K562 (cell line): ENCODE measurements around the gene TTL. TPM values are rescaled to one million over a fixed set of nuclear protein-coding genes. Genes with fewer than 3 reads are reported as not detected.
A peak's percentile ranks its signal among the peaks of the same experiment; 100 is the strongest.

ENCODE experiments used
- ATAC-seq: fragments of 200-7000 bp; cut with Tn5 transposase; 3 replicates; pipeline ENCODE4 v1.9.1; 2020; ENCODE audit warnings: moderate library complexity
- BruUV-seq: library from RNA; stranded (reverse); fragments of 400-500 nt; replicated peaks from 2 replicates; lab custom pipeline; 2021; lab: Mats Ljungman, UMichigan
- CTCF ChIA-PET: fragments of 300-600 bp; formaldehyde crosslinking; extraction: SDS; loops from one replicate; lab custom pipeline; 2021; ENCODE audit warnings: low intra/inter-chr PET ratio; lab: Yijun Ruan, JAX
- POLR2A ChIA-PET: fragments of 300-600, 350-650 bp; sonication (Branson Sonifier 250); formaldehyde crosslinking; extraction: SDS; loops from one replicate; lab custom pipeline; 2021; ENCODE audit warnings: antibody characterized with exemption, inconsistent platforms; lab: Yijun Ruan, JAX
- DNase-seq, 4 experiments: peaks; one replicate each; pipeline versions ENCODE4 v3.0.0 to v3.0.0-alpha.2; 2011 to 2018; ENCODE audit warnings: low spot score in 3 of 4, mixed read lengths in 3 of 4; ENCODE audit errors: extremely low read depth in 1 of 4
- FAIRE-seq: peaks from 2 replicates; lab custom pipeline; 2011; peaks lifted over from hg19 to GRCh38; lab: Jason Lieb, UNC
- H2AFZ ChIP-seq: 2 replicates; pipeline ENCODE4 v1.6.0; 2011; ENCODE audit warnings: low read depth, low read length, control low read depth, inconsistent platforms
- H3K27ac ChIP-seq: fragments of 200-600 bp; 3 replicates; pipeline ENCODE4 v1.8.0; 2011; ENCODE audit warnings: low read depth, mild to moderate bottlenecking, control low read depth, inconsistent platforms, low read length, moderate library complexity, mixed read lengths; ENCODE audit errors: extremely low read depth
- H3K27me3 ChIP-seq, 2 experiments: fragments of 300-600 bp in 1 of 2; 2 replicates in 1 of 2; 3 replicates in 1 of 2; pipeline versions ENCODE4 v1.6.0 to v1.8.0; 2011; ENCODE audit warnings: inconsistent platforms in 2 of 2, low read length in 2 of 2, mild to moderate bottlenecking in 1 of 2, mixed read lengths in 1 of 2, moderate library complexity in 1 of 2; ENCODE audit not compliant: control insufficient read depth in 2 of 2, insufficient read depth in 2 of 2
- H3K36me3 ChIP-seq: fragments of 300-600 bp; 3 replicates; pipeline ENCODE4 v1.8.0; 2011; ENCODE audit warnings: mild to moderate bottlenecking, low read length, inconsistent platforms; ENCODE audit not compliant: control insufficient read depth, insufficient read depth
- H3K4me1 ChIP-seq, 2 experiments: fragments of 200-600 bp in 1 of 2; replicated peaks in 1 of 2; 2 replicates in 1 of 2; 3 replicates in 1 of 2; pipeline versions ENCODE4 v1.5.1 to v1.8.0; 2011; ENCODE audit warnings: inconsistent platforms in 2 of 2, low read length in 2 of 2, mild to moderate bottlenecking in 1 of 2, mixed read lengths in 1 of 2, moderate library complexity in 1 of 2; ENCODE audit not compliant: control insufficient read depth in 2 of 2, insufficient read depth in 2 of 2
- H3K4me2 ChIP-seq: 2 replicates; pipeline ENCODE4 v1.6.1; 2011; ENCODE audit warnings: low read length, control low read depth, inconsistent platforms, mixed read lengths; ENCODE audit not compliant: insufficient read depth
- H3K4me3 ChIP-seq: fragments of 200-600 bp; sonication (generic), shearing (Covaris generic); 2 replicates; pipeline ENCODE4 v1.5.1; 2016; ENCODE audit warnings: control low read depth, inconsistent platforms
- H3K79me2 ChIP-seq: fragments of 200-600 bp; 3 replicates; pipeline ENCODE4 v1.8.0; 2011; ENCODE audit warnings: low read length, inconsistent platforms; ENCODE audit not compliant: control insufficient read depth, insufficient read depth
- H3K9ac ChIP-seq, 2 experiments: 2 replicates each; pipeline versions ENCODE4 v1.6.0 to v1.6.1; 2011; ENCODE audit warnings: low read depth in 2 of 2, low read length in 2 of 2, control low read depth in 1 of 2, inconsistent platforms in 1 of 2, mild to moderate bottlenecking in 1 of 2, mixed read lengths in 1 of 2; ENCODE audit not compliant: insufficient read depth in 1 of 2
- H3K9me1 ChIP-seq: one replicate; pipeline ENCODE4 v1.6.0; 2011; ENCODE audit warnings: inconsistent platforms, mild to moderate bottlenecking, low read length, moderate library complexity; ENCODE audit not compliant: control insufficient read depth, insufficient read depth
- H3K9me3 ChIP-seq: replicated peaks from 2 replicates; pipeline ENCODE4 v1.5.1; 2011; ENCODE audit warnings: low read depth, low read length, inconsistent platforms; ENCODE audit not compliant: control insufficient read depth, insufficient read depth
- H4K20me1 ChIP-seq: replicated peaks from 2 replicates; pipeline ENCODE4 v1.6.1; 2011; ENCODE audit warnings: low read length, inconsistent platforms, mixed read lengths; ENCODE audit not compliant: control insufficient read depth, insufficient read depth
- CHD1 ChIP-seq: fragments of 200-600 bp; sonication (generic); IDR thresholded peaks from one replicate; pipeline ENCODE4 v1.6.1; 2012; ENCODE audit warnings: mild to moderate bottlenecking, moderate library complexity, low read length, inconsistent platforms
- E2F3 ChIP-seq: fragments of 250-450 bp; sonication (Bioruptor Pico); IDR thresholded peaks from 2 replicates; pipeline ENCODE4 v1.4.0; 2020; ENCODE audit warnings: mild to moderate bottlenecking
- FOXA3 ChIP-seq, 2 experiments: fragments of 450-650 bp in 1 of 2; sonication (generic) in 1 of 2; formaldehyde crosslinking; IDR thresholded peaks in 1 of 2; conservative IDR thresholded peaks in 1 of 2; 2 replicates each; pipeline versions ENCODE4 v1.4.0 to v1.8.0; 2020 to 2022; ENCODE audit warnings: mild to moderate bottlenecking in 2 of 2, missing genetic modification reagents in 1 of 2
- HES1 ChIP-seq: fragments of 450-650 bp; IDR thresholded peaks from 2 replicates; pipeline ENCODE4 v1.6.1; 2016; ENCODE audit warnings: low read depth, mild to moderate bottlenecking, moderate library complexity
- KDM1A ChIP-seq, 2 experiments: fragments of 450-650 bp; IDR thresholded peaks; 2 replicates each; pipeline ENCODE4 v1.6.1; 2016; ENCODE audit warnings: mild to moderate bottlenecking in 2 of 2
- KDM2B ChIP-seq: fragments of 250-450 bp; sonication (Bioruptor Pico); IDR thresholded peaks from 2 replicates; pipeline ENCODE4 v1.8.0; 2021; ENCODE audit warnings: mild to moderate bottlenecking, moderate library complexity
- KDM5B ChIP-seq: fragments of 200-600 bp; sonication (generic); IDR thresholded peaks from 2 replicates; pipeline ENCODE4 v1.6.1; 2012; ENCODE audit warnings: low read depth, mild to moderate bottlenecking, moderate library complexity, low read length, control low read depth, inconsistent platforms; ENCODE audit not compliant: insufficient replicate concordance
- MAZ ChIP-seq, 2 experiments: fragments of 450-650 bp in 1 of 2; sonication (generic) in 1 of 2; formaldehyde crosslinking; IDR thresholded peaks in 1 of 2; conservative IDR thresholded peaks in 1 of 2; 2 replicates each; pipeline versions ENCODE4 v1.4.0 to v1.5.0; 2020; ENCODE audit warnings: mild to moderate bottlenecking in 1 of 2, missing genetic modification reagents in 1 of 2
- MITF ChIP-seq: IDR thresholded peaks from 2 replicates; pipeline ENCODE4 v1.6.1; 2014; ENCODE audit warnings: antibody characterized with exemption
- MTA1 ChIP-seq: fragments of 450-650 bp; IDR thresholded peaks from 2 replicates; pipeline ENCODE4 v1.6.1; 2017; ENCODE audit warnings: borderline replicate concordance
- PRMT5 ChIP-seq: sonication (generic); formaldehyde crosslinking; IDR thresholded peaks from 2 replicates; pipeline ENCODE4 v1.5.0; 2020; ENCODE audit warnings: missing genetic modification reagents
- RBM22 ChIP-seq: fragments of 200-400 bp; formaldehyde crosslinking; IDR thresholded peaks from 2 replicates; pipeline ENCODE4 v1.6.1; 2018; ENCODE audit warnings: low read length, low read depth; ENCODE audit not compliant: poor library complexity, severe bottlenecking
- TAF7 ChIP-seq: fragments of 450-650 bp; IDR thresholded peaks from 2 replicates; pipeline ENCODE4 v1.6.1; 2016; ENCODE audit warnings: missing genetic modification characterization, missing compliant biosample characterization
- TARDBP ChIP-seq: fragments of 450-650 bp; IDR thresholded peaks from 2 replicates; pipeline ENCODE4 v1.6.1; 2016
- TBP ChIP-seq: optimal IDR thresholded peaks from 2 replicates; pipeline ENCODE3; 2011; ENCODE audit warnings: low read depth, low read length, improper control_type of control experiment
- TOE1 ChIP-seq, 2 experiments: fragments of 450-650 bp in 1 of 2; sonication (generic) in 1 of 2; formaldehyde crosslinking in 1 of 2; IDR thresholded peaks; 2 replicates each; pipeline versions ENCODE4 v1.7.1 to v1.8.0; 2016 to 2022; ENCODE audit warnings: borderline replicate concordance in 2 of 2, mild to moderate bottlenecking in 2 of 2, antibody characterized with exemption in 1 of 2, inconsistent platforms in 1 of 2, low read depth in 1 of 2, missing genetic modification reagents in 1 of 2, moderate library complexity in 1 of 2
- ZBTB7A ChIP-seq: IDR thresholded peaks from 2 replicates; pipeline ENCODE4 v1.6.1; 2011; ENCODE audit warnings: low read depth, mild to moderate bottlenecking, low read length, moderate library complexity, borderline replicate concordance; ENCODE audit not compliant: control insufficient read depth
- ZFP36 ChIP-seq: fragments of 150-350 bp; IDR thresholded peaks from 2 replicates; pipeline ENCODE4 v1.6.1; 2018; ENCODE audit warnings: low read length, low read depth; ENCODE audit not compliant: partially characterized antibody
- ZNF165 ChIP-seq: fragments of 250-450 bp; sonication (Bioruptor Pico); IDR thresholded peaks from 2 replicates; pipeline ENCODE4 v1.4.0; 2020; ENCODE audit warnings: borderline replicate concordance
- ZNF75A ChIP-seq: fragments of 450-650 bp; formaldehyde crosslinking; IDR thresholded peaks from 2 replicates; pipeline ENCODE4 v1.4.0; 2020; ENCODE audit warnings: mild to moderate bottlenecking
- WGBS: fragments of 100-300 bp; shearing (Covaris generic); methylation state at CpG from one replicate; pipeline ENCODE4 v1.1.6; 2016; ENCODE audit warnings: low coverage, mixed read lengths; ENCODE audit not compliant: insufficient coverage; ENCODE audit errors: missing lambda C conversion rate; 5-methylcytosine and 5-hydroxymethylcytosine counted together
- in situ Hi-C: fragments of 300-500 bp; cut with MboI; formaldehyde crosslinking; loops from 4 replicates; pipeline ENCODE4 v1.15.0; 2018; ENCODE audit warnings: inconsistent platforms, mixed read lengths
- intact Hi-C: fragments of 100-400 bp; cut with micrococcal nuclease; formaldehyde crosslinking; loops from 2 replicates; pipeline ENCODE4 v1.14.2; 2022
- polyA plus RNA-seq, 8 experiments: library from polyadenylated mRNA; depleted of rRNA in 4 of 8; stranded (reverse) in 5 of 8; unstranded in 3 of 8; fragments of >200 nt; fragmentation: Nextera tagmentation in 2 of 8; fragmentation: Illumina TruSeq in 1 of 8; extraction: Ambion mirVana in 2 of 8; extraction: Trizol in 1 of 8; gene quantifications; 2 replicates each; pipeline versions ENCODE4 v1.2.1 to v1.2.3, GENCODE V29; 2011 to 2014; ENCODE audit warnings: inconsistent platforms in 1 of 8, missing spikeins in 1 of 8
- total RNA-seq, 7 experiments: library from RNA; depleted of rRNA in 6 of 7; stranded (reverse); fragments of >200 nt in 6 of 7; fragmentation: Illumina TruSeq in 2 of 7; extraction: Trizol in 2 of 7; gene quantifications; 2 replicates each; pipeline versions ENCODE4 v1.2.1 to v1.2.3, GENCODE V29; 2011 to 2021; ENCODE audit warnings: low replicate concordance in 1 of 7

The TTL gene
- total and polyA plus RNA-seq, 9 of the 15 experiments (the other 6 are each of a cell fraction or from before 2014, with no cell fraction given): 9.4 to 54.4 (median 34.9) TPM

GRCh38 chr2:112482309-112483041 lies 519 bp downstream of the TTL start:
- peak; percentile 48 to 61 (median 48) for DNase-seq
- H3K27ac ChIP-seq: peak overlapping the region; percentile 90
- no peaks in the 10 kb centered on the region; a peak in 1 of 5 replicates for H3K27me3 ChIP-seq
- peak overlapping the region; percentile 98 for H3K4me2 ChIP-seq
- intact Hi-C loops: loop anchor here (5.0 to 10.0 kb wide), 3 partner anchors 225 to 598 kb away; partner anchors contain the start of genes ANAPC1, NT5DC4 and ZC3H8
- no peaks in the 10 kb centered on the region for H4K20me1 ChIP-seq
- peaks cover 23 to 25% of the 10 kb centered on the region in 2 experiments; a peak in 4 of 5 replicates for H3K4me1 ChIP-seq
- peak overlapping the region; percentile 73 for H2AFZ ChIP-seq
- WGBS: under 1% methylated on average over 67 of the region's 77 CpGs
- peaks cover 31% of the 10 kb centered on the region for H3K36me3 ChIP-seq
- H3K9ac ChIP-seq: peak overlapping the region; percentile 77 to 98
- no peaks in the 10 kb centered on the region for H3K9me3 ChIP-seq
- in situ Hi-C loops: loop anchor here (25.0 kb wide), 1 partner anchor 220 kb away; the partner anchor contains the start of gene ZC3H8
- ATAC-seq: peak; percentile 35
- FAIRE-seq: no peak
- H3K79me2 ChIP-seq: peaks cover 54% of the 10 kb centered on the region
- ChIA-PET POLR2A (interaction anchor here (0.7 kb wide), 1 partner anchor 57 kb away, joined by 3 read pairs; no protein-coding TSS in a partner anchor), CTCF (interaction anchor here (3.1 kb wide), 1 partner anchor 101 kb away, joined by 18 read pairs; no protein-coding TSS in a partner anchor)
- peak overlapping the region; percentile 91 for H3K4me3 ChIP-seq
- no peaks in the 10 kb centered on the region for H3K9me1 ChIP-seq
- BruUV-seq: TSS peak; percentile 51
- no peak for TF ChIP-seq HES1
- no peak for TF ChIP-seq PRMT5
- no peak for TF ChIP-seq ZNF75A
- peak; percentile 6 for TF ChIP-seq CHD1
- no peak for TF ChIP-seq ZNF165 (CRISPR knock-in tag)
- no peak for TF ChIP-seq TOE1 (IDR thresholded peaks at IDR 0.05; ENCODE audit: borderline replicate concordance)
- TF ChIP-seq TOE1 (CRISPR knock-in tag; IDR thresholded peaks at IDR 0.05; ENCODE audit: borderline replicate concordance, low read depth): no peak
- TF ChIP-seq MTA1: no peak
- TF ChIP-seq KDM5B: peak; percentile 0
- TF ChIP-seq E2F3 (CRISPR knock-in tag): no peak
- no peak for TF ChIP-seq KDM2B (CRISPR knock-in tag)
- no peak for TF ChIP-seq KDM1A (IDR thresholded peaks at IDR 0.05)
- TF ChIP-seq FOXA3 (CRISPR knock-in tag; conservative IDR thresholded peaks at IDR 0.05 in 1 of 2, IDR thresholded peaks at IDR 0.05 in 1 of 2): no peak
- TF ChIP-seq TAF7: no peak
- peak; percentile 78 for TF ChIP-seq ZBTB7A
- TF ChIP-seq TBP: no peak
- no peak for TF ChIP-seq TARDBP
- no peak for TF ChIP-seq RBM22
- peak in 1 of 2 experiments; percentile 13; a peak in 1 of 4 replicates for TF ChIP-seq MAZ (CRISPR knock-in tag; conservative IDR thresholded peaks at IDR 0.05 in 1 of 2, IDR thresholded peaks at IDR 0.05 in 1 of 2)
- no peak for TF ChIP-seq ZFP36
- TF ChIP-seq MITF: no peak
